ENCODE data around the gene SLC34A1.
"Not testable (repeated sequence)": the region's sequence is repeated elsewhere in the genome, so short reads cannot be mapped to it uniquely, and the experiment has no call there.

Gene SLC34A1

GRCh38 chr5:177370488-177371119, 13.6 kb upstream of the SLC34A1 start:
- no peak overlapping the region for H3K27ac Mint-ChIP-seq
- peak overlapping the region; percentile 67 for H3K4me3 Mint-ChIP-seq
- H3K4me1 Mint-ChIP-seq: peaks cover 54% of the 10 kb centered on the region
- peaks cover 51% of the 10 kb centered on the region for H3K36me3 Mint-ChIP-seq
- peak; percentile 74 for ATAC-seq
- H3K9me3 Mint-ChIP-seq: no peaks in the 10 kb centered on the region
- no peaks in the 10 kb centered on the region for H3K27me3 Mint-ChIP-seq

- peak overlapping the region; percentile 57 for H3K27ac Mint-ChIP-seq
- H3K4me3 Mint-ChIP-seq: no peak overlapping the region
- peaks cover 46% of the 10 kb centered on the region for H3K4me1 Mint-ChIP-seq
Measured at GRCh38 chr5:177371120-177372033, 12.9 kb upstream of the SLC34A1 start.

GRCh38 chr5:177372034-177372896, 12.0 kb upstream of the SLC34A1 start:
- Mint-ChIP-seq H3K4me1 (peaks cover 42% of the 10 kb centered on the region), H3K36me3 (peaks cover 35% of the 10 kb centered on the region), H3K27ac (peak overlapping the region; percentile 57), H3K4me3 (no peak overlapping the region), H3K9me3 (no peaks in the 10 kb centered on the region), H3K27me3 (no peaks in the 10 kb centered on the region)
- ATAC-seq: no peak

More at GRCh38 chr5:177371120-177372033, 12.9 kb upstream of the SLC34A1 start:
- peaks cover 44% of the 10 kb centered on the region for H3K36me3 Mint-ChIP-seq
- no peaks in the 10 kb centered on the region for H3K9me3 Mint-ChIP-seq
- H3K27me3 Mint-ChIP-seq: no peaks in the 10 kb centered on the region
- no peak for ATAC-seq

GRCh38 chr5:177372910-177373309, 11.3 kb upstream of the SLC34A1 start:
- H3K4me3 Mint-ChIP-seq: no peak overlapping the region

GRCh38 chr5:177373806-177374205, 10.4 kb upstream of the SLC34A1 start:
- no peak overlapping the region for H3K27ac Mint-ChIP-seq
- H3K36me3 Mint-ChIP-seq: peaks cover 24% of the 10 kb centered on the region
- H3K9me3 Mint-ChIP-seq: no peaks in the 10 kb centered on the region
- ATAC-seq: no peak
- no peak overlapping the region for H3K4me3 Mint-ChIP-seq
- no peaks in the 10 kb centered on the region for H3K27me3 Mint-ChIP-seq
- H3K4me1 Mint-ChIP-seq: peaks cover 34% of the 10 kb centered on the region

More at GRCh38 chr5:177372910-177373309, 11.3 kb upstream of the SLC34A1 start:
- Mint-ChIP-seq H3K9me3 (no peaks in the 10 kb centered on the region), H3K4me1 (peaks cover 42% of the 10 kb centered on the region), H3K27me3 (no peaks in the 10 kb centered on the region), H3K27ac (peak overlapping the region; percentile 57), H3K36me3 (peaks cover 32% of the 10 kb centered on the region)
- no peak for ATAC-seq

GRCh38 chr5:177374211-177374610, 10.0 kb upstream of the SLC34A1 start:
- Mint-ChIP-seq H3K9me3 (no peaks in the 10 kb centered on the region), H3K36me3 (peaks cover 20% of the 10 kb centered on the region), H3K27me3 (no peaks in the 10 kb centered on the region), H3K27ac (no peak overlapping the region), H3K4me3 (no peak overlapping the region), H3K4me1 (peaks cover 30% of the 10 kb centered on the region)
- ATAC-seq: no peak

- H3K4me1 Mint-ChIP-seq: peaks cover 21% of the 10 kb centered on the region
- not testable (repeated sequence) for H3K4me3 Mint-ChIP-seq, H3K27ac Mint-ChIP-seq, ATAC-seq, H3K27me3 Mint-ChIP-seq, H3K9me3 Mint-ChIP-seq
- H3K36me3 Mint-ChIP-seq: peaks cover 17% of the 10 kb centered on the region
Measured at GRCh38 chr5:177375516-177375915, 8.7 kb upstream of the SLC34A1 start.

- Mint-ChIP-seq H3K27ac (no peak overlapping the region), H3K9me3 (no peaks in the 10 kb centered on the region), H3K27me3 (no peaks in the 10 kb centered on the region), H3K4me1 (peaks cover 21% of the 10 kb centered on the region), H3K36me3 (peaks cover 16% of the 10 kb centered on the region), H3K4me3 (no peak overlapping the region)
- no peak for ATAC-seq
Measured at GRCh38 chr5:177376107-177376506, 8.1 kb upstream of the SLC34A1 start.

GRCh38 chr5:177377851-177378776, 6.1 kb upstream of the SLC34A1 start:
- Mint-ChIP-seq H3K4me1 (peaks cover 9% of the 10 kb centered on the region), H3K4me3 (no peak overlapping the region), H3K9me3 (no peaks in the 10 kb centered on the region), H3K27me3 (peaks cover 9% of the 10 kb centered on the region), H3K27ac (no peak overlapping the region), H3K36me3 (peaks cover 4% of the 10 kb centered on the region)
- ATAC-seq: no peak

GRCh38 chr5:177378884-177379883, 5.0 kb upstream of the SLC34A1 start:
- no peak overlapping the region for H3K27ac Mint-ChIP-seq
- H3K27me3 Mint-ChIP-seq: peaks cover 20% of the 10 kb centered on the region
- H3K9me3 Mint-ChIP-seq: no peaks in the 10 kb centered on the region
- H3K36me3 Mint-ChIP-seq: no peaks in the 10 kb centered on the region
- peak; percentile 54 for ATAC-seq
- peaks cover 8% of the 10 kb centered on the region for H3K4me1 Mint-ChIP-seq
- no peak overlapping the region for H3K4me3 Mint-ChIP-seq

- no peak for ATAC-seq
Measured at GRCh38 chr5:177380805-177381126, 3.5 kb upstream of the SLC34A1 start.

GRCh38 chr5:177382423-177383029, 1.7 kb upstream of the SLC34A1 start:
- ATAC-seq: no peak
- Mint-ChIP-seq H3K27ac (no peak overlapping the region), H3K4me3 (no peak overlapping the region), H3K9me3 (no peaks in the 10 kb centered on the region), H3K36me3 (no peaks in the 10 kb centered on the region), H3K27me3 (peaks cover 38% of the 10 kb centered on the region), H3K4me1 (peaks cover 8% of the 10 kb centered on the region)

More at GRCh38 chr5:177380805-177381126, 3.5 kb upstream of the SLC34A1 start:
- H3K27ac Mint-ChIP-seq: no peak overlapping the region
- H3K4me1 Mint-ChIP-seq: peaks cover 8% of the 10 kb centered on the region
- H3K36me3 Mint-ChIP-seq: no peaks in the 10 kb centered on the region
- no peaks in the 10 kb centered on the region for H3K9me3 Mint-ChIP-seq
- no peak overlapping the region for H3K4me3 Mint-ChIP-seq
- H3K27me3 Mint-ChIP-seq: peaks cover 32% of the 10 kb centered on the region

GRCh38 chr5:177383181-177383580, 1.1 kb upstream of the SLC34A1 start:
- ATAC-seq: no peak
- no peaks in the 10 kb centered on the region for H3K36me3 Mint-ChIP-seq
- H3K27me3 Mint-ChIP-seq: peaks cover 38% of the 10 kb centered on the region
- H3K27ac Mint-ChIP-seq: no peak overlapping the region
- peaks cover 12% of the 10 kb centered on the region for H3K4me1 Mint-ChIP-seq
- H3K4me3 Mint-ChIP-seq: no peak overlapping the region
- no peaks in the 10 kb centered on the region for H3K9me3 Mint-ChIP-seq

Data from stimulated activated memory B cell treated with anti-CD40 and anti-IgM and Interleukin-4, amounts not matched to agents 10 μg/mL and 1 μg/mL and 100 μg/mL, for 72 hours (primary cell).